IMR-90 (cell line): ENCODE data around the gene GGACT. TPM values are rescaled to one million over a fixed set of nuclear protein-coding genes. Genes with fewer than 3 reads are reported as not detected.

Experiments used
- polyA plus RNA-seq, 3 experiments: library from polyadenylated mRNA; depleted of rRNA; stranded (reverse); fragments of >200 nt; gene quantifications; 2 replicates each; pipeline ENCODE4 v1.2.3, GENCODE V29; 2012; ENCODE audit warnings: low replicate concordance in 1 of 3
- total RNA-seq: library from RNA; depleted of rRNA; stranded (reverse); fragments of >200 nt; gene quantifications from 2 replicates; pipeline ENCODE4 v1.2.3, GENCODE V29; 2012; rRNA removed

GGACT gene
- total and polyA plus RNA-seq, 2 of the 4 experiments (the other 2 are of a cell fraction) = 2.0 to 2.6 TPM

Other genes starting within 250 kb of the GGACT start
- 13.1 and 14.3 TPM in 2 replicates for gene TMTC4, start 86.0 kb upstream of the GGACT start, total RNA-seq
- 7.4 and 8.4 TPM in 2 replicates for gene TMTC4, start 86.0 kb upstream of the GGACT start, polyA plus RNA-seq (2012; rRNA removed)